Endothelial cell of umbilical vein (primary cell): ENCODE measurements around the gene RPEL1. TPM values are rescaled to one million over a fixed set of nuclear protein-coding genes. Genes with fewer than 3 reads are reported as not detected.
"Not testable (repeated sequence)": the region's sequence is repeated elsewhere in the genome, so short reads cannot be mapped to it uniquely, and the experiment has no call there.

Experiments used
- BruUV-seq: library from RNA; stranded (reverse); fragments of 400-500 nt; replicated peaks from 2 replicates; lab custom pipeline; 2021; lab: Mats Ljungman, UMichigan
- CTCF ChIA-PET: fragments of 300-600, 350-600 bp; sonication (Branson Sonifier 250); formaldehyde crosslinking; loops from one replicate; lab custom pipeline; 2021; ENCODE audit warnings: antibody characterized with exemption, inconsistent platforms; lab: Charles Lee
- POLR2A ChIA-PET: fragments of 300-600, 350-600 bp; sonication (Branson Sonifier 250); formaldehyde crosslinking; loops from one replicate; lab custom pipeline; 2021; ENCODE audit warnings: antibody characterized with exemption, inconsistent platforms; lab: Charles Lee
- DNase-seq: peaks from one replicate; pipeline ENCODE4 v3.0.0-alpha.2; 2011; ENCODE audit warnings: low read depth, low spot score
- FAIRE-seq: peaks from 2 replicates; lab custom pipeline; 2011; peaks lifted over from hg19 to GRCh38; lab: Jason Lieb, UNC
- H2AFZ ChIP-seq: 2 replicates; pipeline ENCODE4 v1.6.0; 2012; ENCODE audit warnings: low read depth, low read length, control low read depth, inconsistent platforms
- H3K27ac ChIP-seq: 2 replicates; pipeline ENCODE4 v1.5.1; 2011; ENCODE audit warnings: low read depth, mild to moderate bottlenecking, control low read depth, low read length, moderate library complexity; ENCODE audit not compliant: insufficient read depth
- H3K27me3 ChIP-seq, 2 experiments: 2 replicates each; pipeline versions ENCODE4 v1.6.0 to v1.6.1; 2011; ENCODE audit warnings: low read length in 2 of 2, mixed read lengths in 1 of 2; ENCODE audit not compliant: control insufficient read depth in 2 of 2, insufficient read depth in 2 of 2
- H3K36me3 ChIP-seq, 2 experiments: 2 replicates in 1 of 2; 3 replicates in 1 of 2; pipeline ENCODE4 v1.5.1; 2011; ENCODE audit warnings: low read length in 2 of 2, mild to moderate bottlenecking in 1 of 2, moderate library complexity in 1 of 2; ENCODE audit not compliant: control insufficient read depth in 2 of 2, insufficient read depth in 2 of 2; ENCODE audit errors: extremely low read depth in 1 of 2
- H3K4me1 ChIP-seq: 3 replicates; pipeline ENCODE4 v1.5.1; 2011; ENCODE audit warnings: mild to moderate bottlenecking, low read length; ENCODE audit not compliant: control insufficient read depth, insufficient read depth; ENCODE audit errors: extremely low read depth
- H3K4me2 ChIP-seq: 2 replicates; pipeline ENCODE4 v1.6.1; 2011; ENCODE audit warnings: low read length, control low read depth, mixed read lengths; ENCODE audit not compliant: insufficient read depth
- H3K4me3 ChIP-seq, 3 experiments: fragments of 200-600 bp in 1 of 3; sonication (generic), shearing (Covaris generic) in 1 of 3; replicated peaks in 1 of 3; 2 replicates each; pipeline ENCODE4 v1.5.1; 2011 to 2016; ENCODE audit warnings: control low read depth in 3 of 3, low read length in 3 of 3, mild to moderate bottlenecking in 2 of 3, inconsistent platforms in 1 of 3, low read depth in 1 of 3, moderate library complexity in 1 of 3; ENCODE audit not compliant: insufficient read depth in 1 of 3
- H3K79me2 ChIP-seq: 2 replicates; pipeline ENCODE4 v1.6.0; 2012; ENCODE audit warnings: low read length, inconsistent platforms; ENCODE audit not compliant: control insufficient read depth, insufficient read depth
- H3K9ac ChIP-seq: replicated peaks from 2 replicates; pipeline ENCODE3; 2011; ENCODE audit warnings: low read length, control low read depth; ENCODE audit not compliant: insufficient read depth; ENCODE audit errors: extremely low read depth
- H3K9me1 ChIP-seq: replicated peaks from 3 replicates; pipeline ENCODE4 v1.6.0; 2011; ENCODE audit warnings: mild to moderate bottlenecking, low read length; ENCODE audit not compliant: control insufficient read depth, insufficient read depth; ENCODE audit errors: extremely low read depth
- H3K9me3 ChIP-seq: replicated peaks from 2 replicates; pipeline ENCODE4 v1.5.1; 2012; ENCODE audit warnings: low read length, inconsistent platforms; ENCODE audit not compliant: control insufficient read depth, insufficient read depth
- H4K20me1 ChIP-seq: replicated peaks from 2 replicates; pipeline ENCODE3; 2011; ENCODE audit warnings: mild to moderate bottlenecking, low read length; ENCODE audit not compliant: control insufficient read depth, insufficient read depth; ENCODE audit errors: extremely low read depth
- CTCF ChIP-seq, 2 donors: IDR thresholded peaks; 1 replicate in 1 of 2; 2 replicates in 1 of 2; pipeline ENCODE4 v1.5.1; 2011; ENCODE audit warnings: low read length in 2 of 2, mild to moderate bottlenecking in 2 of 2, moderate library complexity in 2 of 2, control low read depth in 1 of 2, inconsistent platforms in 1 of 2, low read depth in 1 of 2; ENCODE audit not compliant: insufficient read depth in 1 of 2; ENCODE audit errors: extremely low read depth in 1 of 2
- EZH2 ChIP-seq: IDR thresholded peaks from 2 replicates; pipeline ENCODE4 v1.6.1; 2012; ENCODE audit warnings: borderline replicate concordance, low read depth, mild to moderate bottlenecking, moderate library complexity, low read length, inconsistent platforms; ENCODE audit not compliant: severe bottlenecking
- FOS ChIP-seq: IDR thresholded peaks from 2 replicates; pipeline ENCODE4 v1.6.1; 2011; ENCODE audit warnings: mild to moderate bottlenecking, low read length, moderate library complexity, borderline replicate concordance; ENCODE audit not compliant: insufficient read depth
- GATA2 ChIP-seq: IDR thresholded peaks from 2 replicates; pipeline ENCODE4 v1.7.0; 2011; ENCODE audit warnings: low read depth, mild to moderate bottlenecking, moderate library complexity, mixed read lengths, low read length; ENCODE audit not compliant: insufficient read length, insufficient read depth
- JUN ChIP-seq: IDR thresholded peaks from 2 replicates; pipeline ENCODE4 v1.6.1; 2011; ENCODE audit warnings: borderline replicate concordance, low read depth; ENCODE audit not compliant: insufficient read length, insufficient read depth
- MAX ChIP-seq: IDR thresholded peaks from 2 replicates; pipeline ENCODE4 v1.6.1; 2011; ENCODE audit not compliant: insufficient read depth, insufficient read length
- MYC ChIP-seq: IDR thresholded peaks from one replicate; pipeline ENCODE4 v1.6.1; 2011; ENCODE audit warnings: mild to moderate bottlenecking, low read depth, low read length
- POLR2A ChIP-seq: IDR thresholded peaks from 2 replicates; pipeline ENCODE4 v1.6.1; 2012; ENCODE audit warnings: low read depth, mild to moderate bottlenecking, control low read depth, low read length
- POLR2AphosphoS5 ChIP-seq: IDR thresholded peaks from 2 replicates; pipeline ENCODE4 v1.6.1; 2012; ENCODE audit warnings: low read depth, mild to moderate bottlenecking, control low read depth, low read length, moderate library complexity; ENCODE audit not compliant: insufficient read depth
- dilution Hi-C: fragments of 300-500 bp; cut with MboI; formaldehyde crosslinking; loops from one replicate; pipeline ENCODE4 v1.15.0; 2019; ENCODE audit warnings: low sequenced_read_pairs; ENCODE audit not compliant: extremely low pct_ligation_motif_present
- intact Hi-C: fragments of 100-400 bp; cut with micrococcal nuclease; formaldehyde crosslinking; loops from one replicate; pipeline ENCODE4 v1.10.0; 2022
- polyA plus RNA-seq, 4 experiments: library from polyadenylated mRNA; depleted of rRNA in 3 of 4; stranded (reverse) in 3 of 4; unstranded in 1 of 4; fragments of >200 nt; gene quantifications; 2 replicates each; pipeline versions ENCODE4 v1.2.1 to v1.2.3, GENCODE V29; 2011 to 2012; ENCODE audit warnings: missing spikeins in 1 of 4
- total RNA-seq: library from RNA; stranded (reverse); gene quantifications from 2 replicates; pipeline ENCODE4 v1.2.3, GENCODE V29; 2021

RPEL1 gene
- total and polyA plus RNA-seq, 2 donors (not counting 3 experiments of a cell fraction or from before 2014, with no cell fraction given), result 0.04 TPM; not detected in 1

- CTCF ChIA-PET, H3K36me3 ChIP-seq, H3K4me3 ChIP-seq, dilution Hi-C loops, H3K9ac ChIP-seq, H3K79me2 ChIP-seq, FAIRE-seq, H4K20me1 ChIP-seq, H3K4me2 ChIP-seq, H3K4me1 ChIP-seq, H3K27ac ChIP-seq, POLR2A ChIA-PET, H2AFZ ChIP-seq, H3K9me3 ChIP-seq, H3K9me1 ChIP-seq, BruUV-seq, DNase-seq, intact Hi-C loops, H3K27me3 ChIP-seq: not testable (repeated sequence)
Measured at GRCh38 chr10:103210262-103210661, 35.4 kb upstream of the RPEL1 start.

GRCh38 chr10:103215601-103216000, 30.1 kb upstream of the RPEL1 start:
- BruUV-seq, result no TSS peak
- Histone ChIP-seq H4K20me1 (no peaks in the 10 kb centered on the region), H3K4me2 (no peak overlapping the region), H3K4me1 (no peaks in the 10 kb centered on the region), H3K27ac (no peak overlapping the region), H2AFZ (no peak overlapping the region), H3K4me3 (no peak overlapping the region), H3K9me1 (no peaks in the 10 kb centered on the region), H3K9ac (no peak overlapping the region), H3K79me2 (no peaks in the 10 kb centered on the region), H3K27me3 (no peaks in the 10 kb centered on the region), H3K36me3 (no peaks in the 10 kb centered on the region), H3K9me3 (no peaks in the 10 kb centered on the region)
- ChIA-PET POLR2A (no interaction called here), CTCF (interaction anchor here (1.3 kb wide), 1 partner anchor 29 kb away, joined by 7 read pairs; no protein-coding TSS in a partner anchor)
- dilution Hi-C loops (no loop called here), intact Hi-C loops (no loop called here)
- DNase-seq (no peak), FAIRE-seq (no peak)
- TF ChIP-seq EZH2 (no peak), GATA2 (no peak), MAX (no peak), JUN (no peak), POLR2A (no peak), MYC (no peak), POLR2AphosphoS5 (no peak), FOS (no peak), CTCF (IDR thresholded peaks at IDR 0.05; ENCODE audit: extremely low read depth in 1 of 2, insufficient read depth in 1 of 2, low read depth in 1 of 2, low read length in 2 of 2) (no peak)

- H4K20me1 ChIP-seq, H3K9me1 ChIP-seq, H3K4me3 ChIP-seq, POLR2A ChIA-PET, H3K27me3 ChIP-seq, H3K4me1 ChIP-seq, H3K9me3 ChIP-seq, dilution Hi-C loops, H3K4me2 ChIP-seq, FAIRE-seq, H2AFZ ChIP-seq, H3K36me3 ChIP-seq, H3K9ac ChIP-seq, intact Hi-C loops, H3K27ac ChIP-seq, H3K79me2 ChIP-seq, DNase-seq, BruUV-seq: not testable (repeated sequence)
- CTCF ChIA-PET, result interaction anchor here (2.8 kb wide), 1 partner anchor 28 kb away, joined by 8 read pairs; no protein-coding TSS in a partner anchor
Measured at GRCh38 chr10:103216362-103216761, 29.3 kb upstream of the RPEL1 start.
